ENCODE data around the gene FGG. TPM values are rescaled to one million over a fixed set of nuclear protein-coding genes. Genes with fewer than 3 reads are reported as not detected.
A peak's percentile ranks its signal among the peaks of the same experiment; 100 is the strongest.

Gene FGG
- total and polyA plus RNA-seq, 2 donors (not counting 3 experiments of a cell fraction or from before 2014, with no cell fraction given): not detected

- H3K4me3 ChIP-seq (replicated peaks in 1 of 3; ENCODE audit: insufficient read depth in 1 of 3, low read depth in 1 of 3, low read length in 3 of 3): no peak overlapping the region
- TF ChIP-seq POLR2A (IDR thresholded peaks at IDR 0.05; ENCODE audit: low read depth, low read length): no peak
- peak; percentile 58 to 64 for TF ChIP-seq CTCF (IDR thresholded peaks at IDR 0.05; ENCODE audit: extremely low read depth in 1 of 2, insufficient read depth in 1 of 2, low read depth in 1 of 2, low read length in 2 of 2)
- CTCF ChIA-PET: interaction anchor here (0.6 to 5.2 kb wide), 37 partner anchors 10 to 833 kb away, joined by 3 to 112 read pairs (median 4); partner anchors contain the start of genes FGA, FGB, LRAT and PLRG1
- H3K9ac ChIP-seq (replicated peaks; ENCODE audit: extremely low read depth, insufficient read depth, low read length): no peak overlapping the region
- dilution Hi-C loops (cut with MboI; ENCODE audit: extremely low pct_ligation_motif_present, low sequenced_read_pairs) (no loop called here), intact Hi-C loops (cut with micrococcal nuclease) (loop anchor here (1.0 to 5.0 kb wide), 2 partner anchors 67 to 832 kb away; partner anchors contain the start of gene SFRP2)
- no peaks in the 10 kb centered on the region for H3K9me3 ChIP-seq (replicated peaks; ENCODE audit: control insufficient read depth, insufficient read depth, low read length)
- peaks cover 0 to 4% of the 10 kb centered on the region in 2 experiments for H3K27me3 ChIP-seq (ENCODE audit: control insufficient read depth in 2 of 2, insufficient read depth in 2 of 2, low read length in 2 of 2)
- FAIRE-seq (peak; percentile 48), DNase-seq (ENCODE audit: low read depth, low spot score) (peak; percentile 52)
- H2AFZ ChIP-seq (ENCODE audit: low read depth, low read length): no peak overlapping the region
- no peak overlapping the region for H3K27ac ChIP-seq (ENCODE audit: insufficient read depth, low read depth, low read length)
- no TSS peak for BruUV-seq (replicated peaks)
- H3K9me1 ChIP-seq (replicated peaks; ENCODE audit: control insufficient read depth, extremely low read depth, insufficient read depth, low read length): no peaks in the 10 kb centered on the region
- H4K20me1 ChIP-seq (replicated peaks; ENCODE audit: control insufficient read depth, extremely low read depth, insufficient read depth, low read length): no peaks in the 10 kb centered on the region
- H3K4me2 ChIP-seq (ENCODE audit: insufficient read depth, low read length): no peak overlapping the region
- H3K4me1 ChIP-seq (ENCODE audit: control insufficient read depth, extremely low read depth, insufficient read depth, low read length): no peaks in the 10 kb centered on the region
- no peaks in the 10 kb centered on the region for H3K36me3 ChIP-seq (ENCODE audit: control insufficient read depth in 2 of 2, extremely low read depth in 1 of 2, insufficient read depth in 2 of 2, low read length in 2 of 2)
- POLR2A ChIA-PET: no interaction called here
- H3K79me2 ChIP-seq (ENCODE audit: control insufficient read depth, insufficient read depth, low read length): no peaks in the 10 kb centered on the region
Observed at GRCh38 chr4:154618708-154619315, 6.4 kb upstream of the FGG start.

GRCh38 chr4:154617820-154618317 lies 5.4 kb upstream of the FGG start:
- H3K4me2 ChIP-seq (ENCODE audit: insufficient read depth, low read length): no peak overlapping the region
- H3K9me3 ChIP-seq (replicated peaks; ENCODE audit: control insufficient read depth, insufficient read depth, low read length): no peaks in the 10 kb centered on the region
- DNase-seq (ENCODE audit: low read depth, low spot score): no peak
- H3K4me3 ChIP-seq (replicated peaks in 1 of 3; ENCODE audit: insufficient read depth in 1 of 3, low read depth in 1 of 3, low read length in 3 of 3): no peak overlapping the region
- BruUV-seq (replicated peaks): no TSS peak
- POLR2A ChIA-PET: no interaction called here
- H3K36me3 ChIP-seq (ENCODE audit: control insufficient read depth in 2 of 2, extremely low read depth in 1 of 2, insufficient read depth in 2 of 2, low read length in 2 of 2): no peaks in the 10 kb centered on the region
- H3K27ac ChIP-seq (ENCODE audit: insufficient read depth, low read depth, low read length): no peak overlapping the region
- peaks cover 0 to 4% of the 10 kb centered on the region in 2 experiments for H3K27me3 ChIP-seq (ENCODE audit: control insufficient read depth in 2 of 2, insufficient read depth in 2 of 2, low read length in 2 of 2)
- H4K20me1 ChIP-seq (replicated peaks; ENCODE audit: control insufficient read depth, extremely low read depth, insufficient read depth, low read length): no peaks in the 10 kb centered on the region
- intact Hi-C loops (cut with micrococcal nuclease) (loop anchor here (1.0 to 5.0 kb wide), 2 partner anchors 66 to 831 kb away; partner anchors contain the start of gene SFRP2), dilution Hi-C loops (cut with MboI; ENCODE audit: extremely low pct_ligation_motif_present, low sequenced_read_pairs) (no loop called here)
- no peak for FAIRE-seq
- TF ChIP-seq MAX (IDR thresholded peaks at IDR 0.05; ENCODE audit: insufficient read depth, insufficient read length) (no peak), POLR2A (IDR thresholded peaks at IDR 0.05; ENCODE audit: low read depth, low read length) (no peak), JUN (IDR thresholded peaks at IDR 0.05; ENCODE audit: borderline replicate concordance, insufficient read depth, insufficient read length, low read depth) (no peak), FOS (IDR thresholded peaks at IDR 0.05; ENCODE audit: borderline replicate concordance, insufficient read depth, low read length) (no peak), EZH2 (IDR thresholded peaks at IDR 0.05; ENCODE audit: borderline replicate concordance, low read depth, low read length, severe bottlenecking) (no peak), POLR2AphosphoS5 (IDR thresholded peaks at IDR 0.05; ENCODE audit: insufficient read depth, low read depth, low read length) (no peak), GATA2 (IDR thresholded peaks at IDR 0.05; ENCODE audit: insufficient read depth, insufficient read length, low read depth, low read length) (no peak), CTCF (IDR thresholded peaks at IDR 0.05; ENCODE audit: extremely low read depth in 1 of 2, insufficient read depth in 1 of 2, low read depth in 1 of 2, low read length in 2 of 2) (no peak), MYC (IDR thresholded peaks at IDR 0.05; ENCODE audit: low read depth, low read length) (no peak)
- CTCF ChIA-PET: interaction anchor here (0.6 to 5.2 kb wide), 9 partner anchors 15 to 67 kb away, joined by 3 to 112 read pairs (median 10); partner anchors contain the start of genes FGB and PLRG1
- no peaks in the 10 kb centered on the region for H3K79me2 ChIP-seq (ENCODE audit: control insufficient read depth, insufficient read depth, low read length)
- H3K9ac ChIP-seq (replicated peaks; ENCODE audit: extremely low read depth, insufficient read depth, low read length): no peak overlapping the region
- H2AFZ ChIP-seq (ENCODE audit: low read depth, low read length): no peak overlapping the region
- no peaks in the 10 kb centered on the region for H3K4me1 ChIP-seq (ENCODE audit: control insufficient read depth, extremely low read depth, insufficient read depth, low read length)
- H3K9me1 ChIP-seq (replicated peaks; ENCODE audit: control insufficient read depth, extremely low read depth, insufficient read depth, low read length): no peaks in the 10 kb centered on the region
